NCI-H1436 (cell line): ENCODE measurements around the gene SCN8A.
"Not testable (repeated sequence)": the region's sequence is repeated elsewhere in the genome, so short reads cannot be mapped to it uniquely, and the experiment has no call there.

Experiments used
- DNase-seq: peaks from one replicate; lab custom pipeline; 2025; lab: John Stamatoyannopoulos, UW

SCN8A gene

GRCh38 chr12:51815571-51815970 lies 224.5 kb downstream of the SCN8A start:
- DNase-seq = no peak

GRCh38 chr12:51817027-51817953 lies 226.3 kb downstream of the SCN8A start:
- no peak for DNase-seq

DNA sequence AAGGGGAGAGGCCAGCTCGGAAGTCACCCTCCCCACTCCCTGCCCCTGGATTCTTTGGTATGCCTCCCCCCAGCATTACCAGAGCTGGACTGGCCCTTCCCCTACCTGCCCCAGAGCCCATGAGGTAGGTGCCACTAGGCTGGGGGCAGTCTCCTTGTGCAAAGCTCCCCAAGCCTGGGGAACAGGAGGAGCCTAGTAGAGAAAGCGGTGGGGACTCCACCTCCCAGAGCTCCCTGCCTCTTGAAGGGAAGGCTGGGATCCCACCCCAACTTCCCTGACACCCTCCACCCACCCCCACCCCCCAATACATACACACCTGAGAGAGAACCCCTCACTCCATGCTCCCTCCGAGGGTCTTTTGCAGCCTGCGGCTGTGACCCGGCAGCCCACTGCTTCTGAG lies 227.1 kb downstream of the SCN8A start:
- no peak for DNase-seq

GRCh38 chr12:51818566-51819300 lies 227.7 kb downstream of the SCN8A start:
- no peak for DNase-seq

DNA sequence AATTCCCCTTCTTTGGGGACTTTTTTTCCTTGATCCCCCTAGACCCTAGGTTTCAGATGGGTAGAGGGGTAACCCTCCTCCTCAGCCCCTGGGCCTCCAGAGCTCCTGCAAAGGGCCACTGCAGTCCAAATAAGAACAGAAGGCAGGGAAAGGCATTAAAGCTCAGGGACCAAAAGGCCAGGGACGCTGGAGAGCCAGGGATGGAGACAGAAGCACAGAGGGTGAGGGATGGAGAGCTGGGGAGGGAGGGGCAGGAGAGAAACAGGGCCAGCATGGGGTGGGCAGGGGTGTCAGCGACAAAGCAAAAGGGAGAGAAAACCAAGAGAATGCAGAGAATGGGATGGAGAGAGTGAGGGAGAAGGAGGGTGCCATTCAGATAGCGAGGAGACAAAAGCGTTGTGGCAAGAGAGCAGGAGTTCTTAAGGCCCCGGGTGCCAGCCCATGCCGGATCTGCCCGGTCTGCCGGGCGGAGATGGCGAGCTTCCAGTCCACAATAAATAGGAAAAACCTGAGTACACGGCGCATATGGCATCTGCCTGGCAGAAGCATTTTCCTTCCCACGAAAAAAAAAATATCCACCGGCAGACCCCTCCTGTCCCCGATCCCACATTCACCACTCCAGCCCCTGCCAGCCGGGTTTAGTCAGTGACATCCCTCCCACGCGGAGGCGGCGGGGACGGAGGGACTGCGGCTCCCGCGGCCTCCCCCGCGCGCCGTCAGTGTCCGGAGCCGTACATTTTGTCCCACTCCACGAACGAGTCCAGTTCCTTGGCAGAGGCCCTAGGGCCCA lies 228.9 kb downstream of the SCN8A start:
- DNase-seq = no peak

- peak; percentile 82 for DNase-seq
These were observed 229.8 kb downstream of the SCN8A start for GRCh38 chr12:51820526-51821439.

DNA sequence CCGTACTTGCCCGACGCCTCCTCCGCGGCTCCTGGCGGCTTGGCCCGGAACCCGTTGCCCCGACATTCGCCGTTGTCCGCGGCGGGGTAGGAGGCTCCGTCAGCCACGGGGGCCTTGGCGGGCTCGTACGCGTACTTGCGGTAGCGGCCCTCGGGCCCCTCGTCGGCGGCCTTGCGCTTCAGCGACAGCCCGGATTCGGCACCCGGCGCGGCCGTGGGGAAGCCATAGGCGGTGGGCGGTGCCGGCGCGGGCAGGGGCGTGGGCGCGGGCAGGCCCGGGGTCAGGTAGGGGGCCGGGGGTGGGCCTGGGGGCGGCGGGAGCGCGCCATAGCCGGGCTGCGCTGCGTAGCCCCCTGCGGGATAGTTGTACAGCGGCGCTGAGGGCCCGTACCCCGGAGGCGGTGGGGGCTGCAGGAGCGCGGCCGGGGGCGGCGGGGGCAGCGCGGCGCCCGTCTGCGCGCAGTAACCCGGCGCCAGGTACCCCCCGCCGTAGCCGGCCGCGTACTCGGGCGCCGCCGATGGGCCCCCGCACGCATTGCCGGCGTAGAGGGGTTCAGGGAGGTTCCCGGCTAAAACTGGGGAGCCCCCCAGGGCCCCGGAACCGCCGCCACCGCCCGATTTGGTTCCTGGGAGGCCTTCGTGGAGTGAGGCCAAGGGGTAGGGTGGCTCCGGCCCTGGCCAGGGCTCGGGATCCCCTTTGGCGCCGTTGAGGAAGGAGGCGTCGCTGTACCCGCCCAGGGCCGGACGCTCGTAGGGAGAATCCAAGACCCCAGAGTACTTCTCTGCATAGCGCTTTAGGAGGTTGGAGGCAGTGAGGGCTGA lies 230.6 kb downstream of the SCN8A start:
- no peak for DNase-seq

DNA sequence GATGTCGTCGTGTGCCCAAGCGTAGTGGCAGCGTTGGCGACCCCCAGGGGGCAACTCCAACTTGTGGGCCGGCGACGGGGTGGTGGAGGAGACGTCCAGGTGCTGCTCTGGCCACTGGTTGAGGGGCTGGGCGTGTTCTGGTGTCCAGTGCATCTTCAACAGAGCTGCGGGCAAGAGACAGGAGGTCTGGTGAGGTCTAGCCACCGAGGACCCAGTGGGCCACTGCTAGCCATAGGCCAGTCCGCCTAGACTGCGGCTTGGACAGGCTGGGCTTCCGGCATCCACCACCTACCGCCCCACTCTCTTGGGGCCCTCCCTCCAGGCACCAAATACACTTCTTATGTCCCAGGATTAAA lies 231.2 kb downstream of the SCN8A start:
- no peak for DNase-seq

- no peak for DNase-seq
These were observed 231.9 kb downstream of the SCN8A start for GRCh38 chr12:51822956-51823355.

DNA sequence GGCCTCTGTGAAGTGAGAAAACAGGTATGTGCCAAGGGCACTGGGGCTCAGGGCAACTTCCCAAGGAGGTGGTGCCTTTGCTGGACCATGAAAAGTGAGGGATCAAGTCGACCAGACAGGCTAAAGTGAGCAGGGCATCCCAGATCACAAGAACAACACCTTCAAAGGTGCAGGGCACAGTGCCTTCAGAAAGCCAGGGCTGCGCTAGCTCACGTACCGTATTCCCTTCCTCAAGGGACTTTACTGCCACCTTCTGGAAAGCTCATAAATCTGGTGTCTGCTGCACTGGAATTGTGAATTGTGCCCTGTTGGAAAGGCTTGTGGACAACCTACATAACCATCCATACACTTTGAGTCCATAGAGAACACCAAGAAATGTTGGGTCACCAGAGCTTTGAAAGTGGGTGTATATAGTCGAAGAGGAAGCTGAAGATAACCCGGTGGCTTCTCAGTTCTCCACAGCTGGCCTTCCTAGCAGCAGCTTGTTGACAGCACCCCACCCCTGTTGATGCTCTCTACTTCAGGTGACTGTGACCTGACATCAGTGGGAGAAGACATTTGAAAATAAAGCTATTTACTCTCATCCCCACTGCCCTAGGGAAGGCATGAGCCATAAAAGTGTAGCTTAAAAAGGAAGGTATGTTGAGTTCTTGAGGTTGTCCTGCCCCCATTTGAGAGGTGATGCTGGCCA lies 233.0 kb downstream of the SCN8A start:
- DNase-seq = peak; percentile 59

DNA sequence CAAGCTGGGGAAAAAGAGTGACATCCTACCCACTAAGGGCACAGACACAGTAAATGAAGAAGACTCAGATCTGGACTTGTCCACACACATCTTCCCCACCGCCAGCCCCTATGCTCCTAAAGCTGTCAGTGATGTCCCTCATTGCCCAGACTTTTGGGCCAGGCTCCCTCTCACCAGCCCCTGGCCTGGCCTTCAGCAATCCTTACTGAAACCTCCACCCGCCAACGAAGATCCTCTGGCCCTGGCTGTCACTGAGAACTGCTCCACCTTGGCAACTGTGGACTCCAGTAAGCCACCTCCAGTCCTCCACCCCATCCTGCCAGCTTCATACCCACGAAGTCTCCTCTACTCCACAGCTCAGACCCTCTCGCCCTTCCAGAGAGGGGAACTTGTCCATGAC lies 234.2 kb downstream of the SCN8A start:
- DNase-seq = no peak

DNA sequence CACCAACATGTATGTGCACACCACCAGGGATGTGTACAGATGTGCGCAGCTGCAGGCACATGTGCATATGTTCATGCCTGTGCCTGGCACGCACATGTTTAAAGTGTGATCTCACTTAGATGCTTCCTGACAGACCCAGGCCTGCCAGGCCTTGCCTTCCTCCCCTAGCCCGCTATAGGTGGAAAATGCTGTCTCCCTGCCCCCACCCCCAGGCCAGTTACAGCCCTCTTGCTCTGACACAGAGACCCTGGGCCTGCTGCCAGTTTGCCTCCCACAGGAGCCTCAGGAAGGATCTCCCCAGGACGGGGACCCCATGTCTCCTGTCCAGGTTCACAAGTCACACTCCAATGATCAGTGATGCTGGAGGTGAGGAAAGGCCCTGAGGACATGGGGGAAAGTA lies 235.8 kb downstream of the SCN8A start:
- no peak for DNase-seq

GRCh38 chr12:51827925-51828818 lies 237.1 kb downstream of the SCN8A start:
- DNase-seq = no peak

DNA sequence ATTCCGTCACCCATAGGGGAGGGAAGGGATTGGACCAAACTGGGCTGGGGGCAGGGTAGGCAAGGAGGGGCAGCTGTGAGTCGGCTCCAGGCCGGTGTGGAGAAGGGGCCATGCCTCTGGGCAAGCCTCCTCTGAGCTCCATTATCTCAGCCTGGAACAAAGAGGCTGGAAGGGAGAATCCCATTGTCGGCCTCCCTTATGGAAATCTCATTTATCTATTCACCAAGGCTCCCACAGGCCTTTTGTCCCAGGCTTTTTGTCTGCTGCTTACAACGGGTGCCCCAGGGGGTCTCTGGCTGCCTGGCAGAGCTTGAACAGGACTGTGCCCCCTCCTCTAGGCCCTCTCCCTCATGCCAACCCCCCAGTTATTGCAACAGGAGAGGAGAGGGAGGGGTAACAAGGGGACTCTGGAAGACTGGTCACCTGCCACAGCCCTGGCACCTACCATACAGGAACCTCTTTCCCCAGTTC lies 238.0 kb downstream of the SCN8A start:
- DNase-seq = no peak

GRCh38 chr12:51829641-51830040 lies 238.6 kb downstream of the SCN8A start:
- no peak for DNase-seq

- DNase-seq = not testable (repeated sequence)
These were observed 240.8 kb downstream of the SCN8A start for GRCh38 chr12:51831817-51832216.

GRCh38 chr12:51832354-51833107 lies 241.5 kb downstream of the SCN8A start:
- no peak for DNase-seq
